ENCODE measurements around the gene BRSK2.
A peak's percentile ranks its signal among the peaks of the same experiment; 100 is the strongest.
"Not testable (repeated sequence)": the region's sequence is repeated elsewhere in the genome, so short reads cannot be mapped to it uniquely, and the experiment has no call there.

The BRSK2 gene

DNA sequence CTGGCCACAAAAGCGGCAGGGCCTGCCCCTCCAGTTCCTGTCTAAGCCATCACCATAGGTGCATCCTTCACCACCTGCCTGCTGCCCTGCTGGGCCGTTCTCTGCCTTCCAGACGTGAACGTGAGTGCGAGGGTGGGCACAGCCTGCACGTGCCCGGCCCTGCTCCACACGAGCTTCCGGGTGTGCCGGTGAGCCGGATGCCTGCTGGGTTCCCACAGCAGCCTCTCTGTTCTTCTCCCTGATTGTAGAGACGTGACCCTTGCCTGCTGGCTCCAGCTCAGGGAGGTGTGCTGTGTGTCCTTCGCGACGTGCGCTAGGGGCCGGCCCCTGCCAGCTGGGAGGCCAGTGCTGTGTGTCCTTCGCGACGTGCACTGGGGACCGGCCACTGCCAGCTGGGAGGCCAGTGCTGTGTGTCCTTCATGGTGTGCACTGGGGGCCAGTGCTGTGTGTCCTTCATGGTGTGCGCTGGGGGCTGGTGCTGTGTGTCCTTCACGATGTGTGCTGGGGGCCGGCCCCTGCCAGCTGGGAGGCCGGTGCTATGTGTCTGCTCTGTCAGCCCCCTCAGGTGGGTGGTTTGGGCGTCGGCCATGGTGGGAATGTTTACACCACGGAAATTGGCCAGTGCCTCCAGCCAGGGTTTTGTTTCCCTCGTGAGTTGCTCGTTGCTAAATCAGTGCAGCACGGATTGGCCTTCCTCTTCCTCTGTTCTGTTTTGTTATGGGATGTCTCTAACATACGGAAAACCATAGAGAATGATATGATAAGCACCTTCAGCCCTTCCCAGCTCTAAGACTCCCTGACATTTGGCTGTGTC, 35.4 kb upstream of the BRSK2 start:
- DNase-seq (ENCODE audit: low spot score): no peak

GRCh38 chr11:1356007-1356435, 33.7 kb upstream of the BRSK2 start:
- no peak for DNase-seq (ENCODE audit: low spot score)

- DNase-seq (ENCODE audit: low spot score): no peak
These were observed 33.2 kb upstream of the BRSK2 start for GRCh38 chr11:1356478-1356960.

DNA sequence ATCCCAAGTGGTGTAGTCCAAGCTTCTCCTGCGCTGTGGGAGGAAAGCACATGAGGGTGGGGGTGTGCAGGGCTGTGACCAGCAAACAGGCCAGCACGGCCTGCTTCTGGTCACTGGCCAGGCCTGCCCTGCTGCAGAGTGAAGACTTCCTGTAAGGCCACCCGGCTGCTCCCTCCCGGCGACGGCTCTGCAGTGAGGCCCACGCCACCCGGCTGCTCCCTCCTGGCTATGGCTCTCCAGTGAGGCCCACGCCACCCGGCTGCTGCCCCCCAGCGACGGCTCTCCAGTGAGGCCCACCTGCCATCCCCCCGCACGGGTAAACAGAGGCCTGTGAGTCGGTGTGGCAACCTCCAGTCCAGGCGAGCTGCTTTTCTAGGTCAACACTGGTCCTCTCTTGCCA, 31.4 kb upstream of the BRSK2 start:
- no peak for DNase-seq (ENCODE audit: low spot score)

GRCh38 chr11:1358931-1359330, 30.8 kb upstream of the BRSK2 start:
- DNase-seq (ENCODE audit: low spot score): not testable (repeated sequence)

- DNase-seq (ENCODE audit: low spot score): no peak
These were observed 30.2 kb upstream of the BRSK2 start for GRCh38 chr11:1359556-1359955.

GRCh38 chr11:1360181-1360834, 29.4 kb upstream of the BRSK2 start:
- DNase-seq (ENCODE audit: low spot score): no peak

DNA sequence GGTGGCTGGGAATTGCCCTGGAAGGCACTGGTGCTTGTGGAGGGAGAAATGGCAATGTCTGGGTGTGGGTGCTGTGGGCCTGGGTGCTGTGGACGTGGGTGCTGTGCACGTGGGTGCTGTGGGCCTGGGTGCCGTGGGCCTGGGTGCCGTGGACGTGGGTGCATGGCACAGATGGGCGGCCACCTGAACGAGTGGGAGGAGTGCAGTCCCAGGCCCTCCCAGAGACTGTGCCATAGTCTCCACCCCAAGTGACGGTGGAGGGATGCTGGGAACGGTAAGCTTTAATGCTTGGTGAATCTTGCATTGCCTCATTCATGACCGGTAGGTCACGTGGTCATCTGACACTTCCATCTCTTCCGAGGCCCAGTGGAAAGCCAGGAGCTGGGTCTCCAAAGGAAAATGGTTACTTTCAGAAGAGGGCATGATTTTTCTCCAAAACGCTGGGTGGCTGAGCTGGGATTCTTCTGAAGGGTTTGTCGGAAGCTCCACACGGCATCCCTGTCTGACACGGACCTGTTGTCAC, 28.8 kb upstream of the BRSK2 start:
- no peak for DNase-seq (ENCODE audit: low spot score)

DNA sequence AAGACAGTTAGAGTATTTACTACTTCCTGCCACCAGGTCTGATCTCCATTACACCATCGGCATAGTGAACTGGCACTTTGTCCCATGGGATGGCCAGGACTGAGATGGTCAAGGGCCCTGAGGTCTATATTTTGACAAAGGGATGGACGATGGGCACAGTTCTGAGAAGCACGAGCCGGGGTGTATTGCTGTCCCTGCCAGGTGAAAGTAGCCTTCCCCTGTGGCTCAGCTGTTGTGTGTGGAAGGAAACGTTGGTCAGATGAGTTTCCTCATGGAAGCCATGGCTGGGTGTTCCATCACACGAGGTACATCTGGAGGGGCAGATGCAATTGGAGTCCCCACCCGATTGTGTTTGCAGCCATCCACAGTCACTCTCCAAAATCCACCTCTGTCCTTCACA, 27.9 kb upstream of the BRSK2 start:
- DNase-seq (ENCODE audit: low spot score): no peak

DNA sequence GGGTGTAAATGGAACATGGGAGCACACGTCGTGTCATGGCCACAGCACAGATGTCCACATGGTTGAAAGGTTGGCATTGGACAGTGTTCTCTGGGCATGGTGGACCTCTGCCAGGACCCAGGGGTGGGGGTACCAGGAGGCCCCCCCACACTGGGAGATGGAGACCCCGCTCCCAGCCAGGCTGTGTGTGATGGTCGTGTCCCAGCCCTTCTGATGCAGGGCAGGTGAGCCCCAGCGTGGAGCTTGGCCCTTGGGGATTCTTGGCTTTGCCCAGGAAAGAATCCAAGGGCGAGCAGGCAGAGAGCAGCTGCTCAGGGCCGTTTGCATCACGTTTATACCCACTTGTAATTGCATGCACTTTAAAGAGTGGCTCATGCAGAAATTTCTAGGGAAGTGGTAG, 22.0 kb upstream of the BRSK2 start:
- no peak for DNase-seq (ENCODE audit: low spot score)

GRCh38 chr11:1368216-1368615, 21.5 kb upstream of the BRSK2 start:
- no peak for DNase-seq (ENCODE audit: low spot score)

GRCh38 chr11:1368966-1369365, 20.8 kb upstream of the BRSK2 start:
- no peak for DNase-seq (ENCODE audit: low spot score)

DNA sequence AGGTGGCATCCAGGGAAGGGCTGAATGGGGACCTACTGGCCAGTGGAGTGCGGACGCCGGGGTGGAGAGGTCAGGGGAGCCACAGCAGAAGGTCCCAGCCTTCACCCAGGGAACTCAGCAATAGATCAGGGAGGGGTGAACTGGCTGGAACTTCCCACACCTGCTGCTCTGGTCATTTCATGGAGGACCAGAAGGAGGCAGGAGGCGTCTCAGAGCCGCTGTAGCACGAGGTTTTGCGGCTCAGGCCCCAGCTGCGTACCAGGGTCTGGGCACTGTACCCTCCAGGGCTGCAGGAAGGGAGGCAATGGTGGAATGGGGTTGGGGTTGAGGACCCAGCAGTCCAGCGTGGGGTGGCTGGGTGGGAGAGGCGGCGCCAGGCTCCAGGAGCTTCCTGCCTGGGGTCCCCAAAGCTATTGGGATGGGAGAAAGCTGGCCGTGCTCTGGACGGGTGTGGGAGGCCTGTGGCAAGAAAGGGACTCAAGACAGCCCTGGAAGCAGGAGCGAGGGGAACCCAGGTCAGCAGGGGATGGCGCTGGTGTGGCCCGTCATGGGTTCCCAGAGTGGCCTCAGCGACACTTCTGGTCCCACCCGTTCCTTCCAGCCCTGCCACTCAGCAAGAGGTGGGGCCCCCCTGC, 20.2 kb upstream of the BRSK2 start:
- DNase-seq (ENCODE audit: low spot score): no peak

GRCh38 chr11:1370186-1371025, 19.3 kb upstream of the BRSK2 start:
- DNase-seq (ENCODE audit: low spot score): no peak

DNA sequence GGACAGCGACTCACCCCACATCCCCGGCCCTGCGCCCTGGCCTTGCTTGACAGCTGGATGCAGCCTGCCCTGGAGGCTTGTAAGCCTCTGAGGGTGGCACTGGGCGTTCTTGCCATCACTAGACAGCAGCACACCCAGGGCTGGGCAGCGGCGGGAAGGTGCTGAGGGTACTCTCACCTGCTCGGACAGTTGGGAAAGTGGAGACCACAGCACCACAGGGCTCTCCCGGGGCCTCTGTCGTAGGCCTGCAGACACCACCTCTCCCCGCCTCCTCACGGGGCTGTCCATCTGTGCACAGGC, 18.8 kb upstream of the BRSK2 start:
- no peak for DNase-seq (ENCODE audit: low spot score)

DNA sequence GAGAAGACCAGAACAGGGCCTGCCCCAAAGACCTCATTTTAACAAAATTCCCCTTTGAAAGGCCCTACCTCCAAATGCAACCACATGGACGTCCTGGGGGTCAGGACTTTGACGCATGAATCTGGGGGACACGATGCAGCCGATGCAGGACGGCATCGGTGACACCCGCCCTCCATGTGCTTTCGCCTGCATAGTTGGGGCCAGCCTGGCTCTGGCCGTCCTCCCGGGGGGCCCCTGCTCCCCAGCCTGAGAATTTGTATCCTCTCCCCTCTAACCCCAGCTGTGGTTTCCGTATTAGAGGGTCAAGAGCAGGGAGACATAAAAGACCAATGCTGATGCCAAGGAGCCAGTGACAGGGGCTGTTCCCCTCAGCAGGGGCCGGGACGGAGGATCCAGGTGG, 18.4 kb upstream of the BRSK2 start:
- DNase-seq (ENCODE audit: low spot score): no peak

- no peak for DNase-seq (ENCODE audit: low spot score)
These were observed 17.8 kb upstream of the BRSK2 start for GRCh38 chr11:1371836-1372465.

DNA sequence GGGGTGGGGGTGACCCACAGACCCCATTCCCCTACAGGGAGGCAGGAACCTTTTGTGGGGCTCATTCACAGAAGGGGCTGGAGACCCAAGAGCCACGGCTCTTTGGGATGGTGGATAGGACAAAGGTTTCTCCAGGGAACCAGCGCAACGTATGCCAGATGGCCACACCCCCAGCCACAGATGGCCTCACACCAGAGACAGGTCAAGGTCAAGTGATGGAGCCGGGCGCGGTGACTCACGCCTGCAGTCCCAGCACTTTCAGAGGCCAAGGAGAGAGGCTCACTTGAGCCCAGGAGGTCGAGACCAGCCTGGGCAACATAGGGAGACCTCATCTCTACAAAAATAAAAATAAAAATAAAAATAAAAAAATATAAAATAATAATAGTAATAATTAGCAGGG, 17.1 kb upstream of the BRSK2 start:
- no peak for DNase-seq (ENCODE audit: low spot score)

DNA sequence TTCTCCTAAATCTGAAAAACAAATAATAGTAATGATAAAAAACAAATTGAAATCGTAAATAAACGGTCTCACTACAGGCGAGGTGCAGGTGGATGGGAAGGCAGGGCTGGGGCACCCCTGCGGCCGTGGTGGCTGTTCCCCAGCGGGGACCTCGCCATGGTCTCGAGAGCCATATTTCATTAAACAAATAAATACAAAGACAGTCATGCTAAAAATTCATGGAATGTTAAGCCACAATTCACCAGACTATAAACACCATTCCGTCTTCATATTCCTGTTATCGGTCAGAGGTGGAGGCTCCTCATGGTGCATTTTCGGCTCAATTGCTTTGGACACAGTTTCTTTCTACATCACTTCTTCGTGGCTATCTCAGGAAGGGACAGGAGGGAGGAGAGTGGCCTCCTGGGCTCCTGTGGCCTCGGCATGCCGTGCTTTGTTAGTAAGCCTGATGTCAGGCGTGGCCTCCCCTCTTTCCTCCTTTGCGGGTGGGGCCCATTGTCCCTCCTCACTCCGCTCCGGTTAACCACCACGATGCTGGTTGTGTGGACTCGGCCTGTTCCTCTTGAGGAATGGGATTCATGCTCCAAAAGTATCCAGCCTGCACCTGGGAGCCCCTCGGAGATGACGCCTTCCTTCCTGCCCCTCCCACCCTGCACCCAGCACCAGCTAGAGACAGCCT, 16.1 kb upstream of the BRSK2 start:
- DNase-seq (ENCODE audit: low spot score): peak; percentile 18

DNA sequence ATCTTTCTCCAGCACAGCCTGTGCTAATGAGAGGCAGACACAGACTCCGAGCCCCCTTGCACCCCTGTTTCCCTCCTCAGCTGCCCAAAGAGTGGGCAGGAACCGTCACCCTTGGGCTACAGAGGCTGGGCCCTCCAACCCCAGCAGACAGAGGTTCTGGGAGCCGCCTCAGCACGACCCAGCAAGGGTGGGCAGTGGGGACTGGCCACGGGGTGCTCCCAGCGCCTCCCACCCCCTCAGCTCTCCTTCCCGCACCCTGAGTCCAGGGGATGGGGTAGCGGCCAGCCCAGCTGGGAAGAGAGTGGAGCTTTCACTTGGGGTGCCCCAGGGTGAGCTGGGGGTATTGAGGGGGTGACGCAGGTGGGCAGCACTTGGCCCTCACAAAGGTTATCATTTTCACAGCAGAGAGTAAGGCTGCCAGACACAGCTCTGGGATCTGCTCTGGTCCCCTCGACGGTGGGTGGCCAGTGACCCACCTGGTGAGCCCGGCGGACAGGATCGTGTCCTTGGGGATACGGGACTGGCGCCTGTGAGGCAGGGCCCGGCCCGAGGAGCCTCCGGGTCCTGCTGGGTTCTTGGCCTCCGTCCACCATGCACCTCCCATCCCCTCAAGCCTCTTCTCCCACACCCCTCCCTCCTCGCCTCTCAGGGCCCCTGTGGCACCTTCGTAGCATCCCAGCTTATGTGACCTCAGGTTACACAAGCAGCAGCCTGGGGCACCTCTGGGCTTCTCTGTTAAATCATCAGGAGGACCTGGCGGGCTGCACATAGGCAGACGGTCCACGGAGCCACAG, 14.4 kb upstream of the BRSK2 start:
- DNase-seq (ENCODE audit: low spot score): no peak

Data from LoVo (cell line).